ENCODE data around the gene PDHX.
"Not testable (repeated sequence)": the region's sequence is repeated elsewhere in the genome, so short reads cannot be mapped to it uniquely, and the experiment has no call there.

Gene PDHX

DNA sequence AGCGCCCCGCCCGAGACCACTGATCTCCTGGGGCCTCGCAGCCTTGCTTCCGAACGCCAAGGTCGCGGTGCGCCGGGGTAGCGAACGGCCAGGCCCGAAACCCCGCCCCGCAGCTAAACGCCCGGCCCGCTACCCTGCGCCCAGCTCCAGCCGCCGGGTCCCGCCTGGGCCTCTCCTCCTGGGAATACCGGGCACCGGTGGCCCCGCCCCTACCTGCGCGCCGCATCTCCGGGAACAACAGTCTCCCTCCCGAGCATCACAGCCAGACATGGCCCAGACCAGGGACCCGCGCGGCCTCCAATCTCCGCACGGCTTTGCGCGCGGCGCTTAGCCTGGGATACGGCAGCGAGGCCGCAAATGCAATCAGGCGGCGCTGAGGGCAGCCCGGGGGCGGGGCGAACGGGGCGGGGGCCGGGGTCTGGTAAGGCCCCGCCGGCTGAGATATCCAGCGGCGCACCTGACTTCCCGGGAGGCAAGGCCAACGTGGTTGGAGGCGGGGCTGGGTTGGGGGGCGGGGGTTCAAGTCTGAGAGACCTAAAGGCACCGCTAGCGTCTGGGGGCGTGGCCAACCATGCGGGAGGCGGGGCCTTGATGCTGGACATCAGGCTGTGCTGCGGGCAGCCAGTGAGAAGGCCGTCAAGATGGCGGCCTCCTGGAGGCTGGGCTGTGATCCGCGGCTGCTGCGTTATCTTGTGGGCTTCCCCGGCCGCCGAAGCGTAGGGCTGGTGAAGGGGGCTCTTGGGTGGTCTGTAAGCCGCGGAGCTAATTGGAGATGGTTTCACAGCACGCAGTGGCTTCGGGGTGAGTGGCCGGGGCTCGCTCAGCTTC is at the start of gene PDHX, which contains the start of gene APIP:
Gene PDHX, plus strand, starts transcription at position 604 of the 828 bp plus-strand sequence. Its CDS starts 38 bp downstream, at position 642.
Gene APIP, minus strand, starts transcription at position 365 of the 828 bp plus-strand sequence. Its CDS starts 95 bp downstream, at position 270.
- peak; percentile 60 for DNase-seq

DNA sequence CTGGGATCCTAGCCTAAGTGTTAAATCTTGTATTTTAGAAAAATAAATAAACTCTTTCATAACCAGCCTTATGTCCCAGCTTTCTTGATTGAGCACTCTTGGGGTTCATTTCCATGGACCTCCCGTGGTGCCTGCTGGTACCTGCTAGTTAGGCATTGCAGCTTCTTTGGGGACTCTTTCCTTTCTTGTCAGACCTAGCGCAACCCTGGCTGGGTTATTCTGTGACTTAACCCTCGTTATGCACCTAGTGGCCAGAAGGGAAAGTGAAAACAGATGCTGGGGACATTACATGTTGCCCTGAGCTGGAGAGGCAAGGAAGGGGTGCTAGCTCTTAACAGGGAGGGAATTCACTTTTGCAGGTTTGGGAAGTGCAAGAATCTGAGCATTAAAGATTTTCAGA is 47.0 kb upstream of the PDHX start:
- no peak for DNase-seq

DNA sequence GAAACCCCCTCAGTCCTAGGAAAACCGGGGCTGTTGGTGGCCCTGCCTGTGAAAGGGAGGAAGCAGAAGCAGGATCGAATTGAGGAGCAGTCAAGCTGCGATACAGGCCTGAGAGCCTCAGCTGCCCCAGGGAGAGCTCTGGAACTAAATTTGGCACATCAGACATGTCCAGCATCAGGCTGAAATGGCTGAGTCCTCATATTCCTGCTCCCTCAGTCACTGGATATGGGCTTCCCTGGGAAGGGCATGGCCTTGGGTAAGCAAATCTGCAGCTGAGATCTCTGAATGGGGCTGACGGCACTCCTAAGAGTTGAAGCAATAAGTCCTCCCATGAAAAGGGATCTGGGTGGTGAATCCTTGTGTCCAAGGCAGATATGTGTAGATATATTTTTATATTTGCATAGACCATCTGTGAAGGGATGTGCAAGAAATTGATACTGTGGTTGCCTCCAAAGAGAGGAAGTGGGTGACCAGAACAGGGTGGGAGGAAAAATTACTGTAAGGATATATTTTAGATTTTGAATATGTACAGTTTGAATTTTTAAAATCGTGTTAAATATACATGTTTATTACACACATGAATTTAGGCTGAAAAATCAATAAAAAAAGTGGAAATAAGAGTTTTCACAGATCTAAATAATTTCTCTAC is 45.7 kb upstream of the PDHX start:
- DNase-seq: no peak

DNA sequence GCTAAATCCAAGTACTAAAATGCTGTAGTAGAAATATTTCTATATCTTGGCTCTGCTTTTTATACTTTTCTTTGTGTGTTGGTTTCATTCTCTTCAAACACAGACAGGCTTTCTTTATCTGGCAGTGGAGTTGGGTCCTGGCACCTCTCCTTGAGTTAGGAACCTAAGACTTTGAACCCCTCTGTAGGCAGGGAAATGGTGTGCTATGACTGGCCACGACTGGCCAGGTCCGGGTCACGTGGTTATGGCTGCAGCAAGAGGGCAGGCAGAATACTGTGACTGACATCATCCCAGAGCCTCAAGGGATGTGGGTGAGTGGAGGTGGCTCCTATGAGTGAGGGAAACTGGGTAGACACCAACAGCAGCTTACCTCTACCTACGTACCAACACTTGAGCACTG is 42.2 kb upstream of the PDHX start:
- DNase-seq: no peak

DNA sequence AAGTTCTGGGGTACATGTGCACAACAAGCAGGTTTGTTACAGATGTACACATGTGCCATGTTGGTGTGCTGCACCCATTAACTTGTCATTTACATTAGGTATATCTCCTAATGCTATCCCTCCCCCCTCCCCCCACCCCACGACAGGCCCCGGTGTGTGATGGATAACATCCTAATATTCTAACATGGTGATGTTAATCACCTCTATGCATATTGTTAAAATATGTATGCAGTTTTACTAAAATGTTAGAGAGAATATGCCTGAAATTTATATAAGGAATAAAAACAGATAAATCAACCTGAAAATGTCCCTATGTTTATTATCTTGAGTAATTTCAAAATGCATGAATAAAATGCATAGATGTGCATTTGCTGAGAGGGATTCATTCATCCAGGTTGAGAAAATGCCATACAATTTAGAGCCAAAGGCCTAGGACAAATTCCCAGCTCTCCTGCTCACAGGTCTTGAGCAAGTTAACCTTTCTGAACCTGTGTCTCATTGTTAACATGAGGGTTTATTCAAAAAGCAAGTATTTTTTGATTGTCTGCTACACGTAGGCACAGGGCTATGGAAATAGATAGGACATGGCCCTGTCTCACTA is 38.9 kb upstream of the PDHX start:
- no peak for DNase-seq

DNA sequence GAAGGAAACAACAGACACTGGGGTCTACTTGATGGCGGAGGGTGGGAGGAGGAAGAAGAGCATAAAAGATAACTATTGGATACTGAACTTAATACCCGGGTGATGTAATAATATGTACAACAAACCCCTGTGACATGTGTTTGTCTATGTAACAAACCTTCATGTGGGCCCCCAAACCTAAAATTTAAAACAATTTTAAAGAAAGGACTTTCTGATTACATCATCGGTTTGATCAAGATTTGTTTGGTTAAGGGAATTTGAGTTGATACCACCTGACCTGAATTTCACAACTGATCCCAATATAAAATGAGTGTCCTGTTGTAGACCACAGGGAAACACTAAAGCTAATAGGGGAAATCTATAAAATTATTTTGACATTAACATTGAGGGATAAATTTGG is 34.5 kb upstream of the PDHX start:
- DNase-seq: no peak

DNA sequence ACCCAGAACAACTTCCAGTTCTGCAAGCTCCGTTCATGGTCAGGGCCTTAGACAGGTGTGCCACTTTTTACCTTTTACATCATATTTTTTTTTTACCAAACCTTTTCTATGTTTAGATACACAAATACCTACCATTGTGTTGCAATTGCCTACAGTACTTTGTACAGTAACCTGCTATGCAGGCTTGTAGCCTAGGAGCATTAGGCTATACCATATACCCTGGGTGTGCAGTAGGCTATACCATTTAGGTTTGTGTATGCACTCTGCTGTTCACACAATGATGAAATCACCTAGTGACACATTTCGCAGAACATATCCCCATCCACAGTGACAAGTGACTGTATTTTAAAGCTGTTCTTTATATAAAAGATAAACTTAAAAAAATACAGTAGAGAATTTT is 29.8 kb upstream of the PDHX start:
- no peak for DNase-seq

DNA sequence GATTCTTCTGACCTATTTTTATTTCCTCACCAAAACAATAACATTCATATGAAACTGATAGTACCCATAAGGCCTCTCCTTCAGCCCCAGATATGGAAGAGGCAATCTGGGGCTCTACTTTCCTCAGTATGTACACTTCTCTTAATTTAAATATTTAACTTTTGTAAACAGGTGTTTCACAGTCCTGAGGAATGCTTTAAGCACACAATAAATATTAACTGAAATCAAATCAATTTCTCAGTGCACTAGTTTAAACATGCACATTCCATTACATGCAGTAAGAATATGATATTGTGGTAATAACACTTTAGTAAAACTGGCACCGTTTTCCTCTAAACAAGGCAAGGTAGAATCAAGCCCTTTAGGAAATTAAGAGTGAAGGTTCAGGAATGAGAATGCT is 29.2 kb upstream of the PDHX start:
- DNase-seq: no peak

DNA sequence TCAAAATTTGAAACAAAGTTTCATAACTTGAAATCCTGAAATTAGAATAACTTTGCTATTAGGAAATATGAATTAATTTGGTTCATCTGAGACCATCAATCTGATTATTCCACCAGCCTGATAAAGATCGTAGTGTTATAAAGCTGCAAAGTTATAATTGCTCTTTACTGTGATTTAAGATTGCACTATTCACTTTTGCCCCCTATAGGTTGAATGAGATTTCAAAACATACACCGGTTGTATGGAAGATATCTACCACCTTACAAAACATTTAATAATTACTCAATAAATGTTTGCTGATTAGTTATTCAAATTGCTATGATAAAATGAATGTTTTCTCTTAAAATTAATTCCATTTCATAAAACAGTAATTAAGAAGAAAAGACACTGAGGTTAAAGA is 26.3 kb upstream of the PDHX start:
- no peak for DNase-seq

DNA sequence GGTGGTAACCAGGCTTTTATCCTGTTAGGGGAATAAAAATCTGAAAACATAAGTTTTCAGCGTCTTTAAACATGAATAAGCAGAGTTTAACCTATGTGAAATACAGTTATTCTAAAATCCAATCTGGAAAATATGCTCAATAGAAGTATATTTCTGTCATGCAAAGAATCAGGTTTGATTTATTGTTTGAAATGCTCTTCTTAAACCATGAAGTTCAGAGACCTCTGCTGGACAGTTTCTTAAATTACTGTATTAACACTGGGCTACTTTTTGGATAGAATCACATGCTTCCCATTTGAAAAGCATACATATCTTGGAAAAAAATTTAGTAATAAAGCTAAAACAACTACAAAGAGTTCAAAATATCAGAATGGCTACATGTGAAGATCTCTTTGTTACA is 25.6 kb upstream of the PDHX start:
- no peak for DNase-seq

DNA sequence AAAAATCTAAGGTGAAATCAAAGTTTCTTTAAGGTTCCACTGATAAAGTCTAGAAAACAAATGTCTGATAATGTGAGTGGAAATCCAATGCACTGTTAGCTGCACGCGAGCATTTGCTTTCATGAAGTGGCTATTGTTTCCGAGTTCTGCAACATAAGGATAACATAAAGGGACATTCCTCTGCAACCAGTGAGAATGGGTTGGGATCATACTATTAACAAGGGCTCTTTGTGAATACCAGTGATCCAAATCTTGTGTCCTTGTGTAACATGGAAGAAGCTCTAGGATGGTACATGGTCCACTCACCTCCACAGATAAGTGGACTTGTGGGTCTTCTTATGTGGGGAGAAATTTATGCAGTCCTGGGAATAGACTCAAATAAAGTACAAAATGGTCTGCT is 24.8 kb upstream of the PDHX start:
- no peak for DNase-seq

DNA sequence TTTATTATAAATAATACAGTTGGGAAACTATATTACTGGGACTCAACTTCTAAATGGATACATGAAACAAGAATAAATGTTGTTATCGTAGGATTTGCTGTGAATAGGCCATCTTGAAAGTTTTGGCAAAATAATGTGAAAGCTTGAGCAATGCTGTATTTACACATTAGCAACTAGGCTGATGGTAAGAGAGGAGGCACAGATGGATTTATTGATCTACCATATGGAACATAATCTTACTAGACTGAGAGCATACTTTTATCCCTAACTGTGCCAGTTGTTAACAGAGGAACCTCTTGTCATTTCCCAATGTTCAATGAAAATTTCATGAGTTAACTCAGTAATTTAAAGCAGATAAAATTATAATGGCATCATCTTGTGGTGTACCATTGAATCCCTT is 23.0 kb upstream of the PDHX start:
- no peak for DNase-seq

DNA sequence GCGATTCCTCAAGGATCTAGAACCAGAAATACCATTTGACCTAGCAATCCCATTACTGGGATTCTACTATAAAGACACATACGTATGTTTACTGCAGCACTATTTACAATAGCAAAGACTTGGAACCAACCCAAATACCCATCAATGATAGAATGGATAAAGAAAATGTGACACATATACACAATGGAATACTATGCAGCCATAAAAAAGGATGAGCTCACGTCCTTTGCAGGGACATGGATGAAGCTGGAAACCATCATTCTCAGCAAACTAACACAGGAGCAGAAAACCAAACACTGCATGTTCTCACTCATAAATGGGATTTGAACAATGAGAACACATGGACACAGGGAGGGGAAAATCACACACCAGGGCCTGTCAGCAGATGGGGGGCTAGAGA is 20.2 kb upstream of the PDHX start:
- DNase-seq: not testable (repeated sequence)

DNA sequence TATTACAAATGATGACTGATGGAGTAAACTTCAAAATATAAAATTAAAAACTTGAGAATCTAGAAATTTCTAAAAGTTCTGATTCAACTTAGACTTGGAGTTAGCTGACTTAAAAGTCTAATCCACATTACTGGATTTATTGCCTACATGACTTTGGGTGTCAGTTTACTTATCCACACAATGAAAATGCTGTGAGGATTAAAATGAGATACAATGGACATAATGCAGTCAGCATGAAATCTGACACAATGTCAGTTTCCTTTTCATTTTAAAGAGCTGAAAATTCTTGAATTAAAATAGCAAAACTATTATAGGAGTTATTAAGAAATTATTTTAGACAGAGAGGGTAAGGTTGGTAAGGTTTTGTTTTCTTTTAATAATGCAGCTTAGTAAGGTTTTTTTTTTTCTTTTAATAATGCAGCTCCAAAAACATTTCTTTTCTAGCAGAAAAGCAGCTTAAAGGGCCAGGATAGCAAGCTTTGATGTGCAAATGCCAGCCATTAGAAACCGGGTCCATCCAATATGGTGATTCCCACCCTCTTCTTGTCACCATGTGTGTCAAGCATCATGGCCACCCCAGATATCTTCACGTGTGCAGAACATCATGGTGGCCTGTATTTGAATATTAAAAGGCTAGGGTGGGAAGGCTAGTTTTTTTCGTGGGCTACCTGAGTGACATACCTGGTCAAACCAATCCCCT is 19.1 kb upstream of the PDHX start:
- no peak for DNase-seq

DNA sequence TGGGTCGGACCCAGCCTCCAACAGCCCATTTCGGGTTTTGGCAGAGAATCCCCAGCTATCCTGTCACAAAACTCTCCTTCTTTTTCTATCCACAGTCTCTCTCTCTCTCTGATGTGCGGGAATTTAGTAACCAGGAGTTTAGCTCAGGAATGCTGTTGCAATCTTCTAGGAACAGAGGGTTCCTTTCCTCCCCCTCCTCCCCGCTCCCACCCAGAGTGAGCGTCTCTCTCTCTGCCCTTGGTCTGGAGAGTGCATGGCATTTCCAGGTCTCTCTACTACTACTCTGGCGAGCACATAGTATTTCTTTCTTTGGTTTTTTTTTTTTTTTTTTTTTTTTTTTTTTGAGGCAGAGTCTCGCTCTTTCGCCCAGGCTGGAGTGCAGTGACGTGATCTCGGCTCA is 17.9 kb upstream of the PDHX start:
- no peak for DNase-seq

DNA sequence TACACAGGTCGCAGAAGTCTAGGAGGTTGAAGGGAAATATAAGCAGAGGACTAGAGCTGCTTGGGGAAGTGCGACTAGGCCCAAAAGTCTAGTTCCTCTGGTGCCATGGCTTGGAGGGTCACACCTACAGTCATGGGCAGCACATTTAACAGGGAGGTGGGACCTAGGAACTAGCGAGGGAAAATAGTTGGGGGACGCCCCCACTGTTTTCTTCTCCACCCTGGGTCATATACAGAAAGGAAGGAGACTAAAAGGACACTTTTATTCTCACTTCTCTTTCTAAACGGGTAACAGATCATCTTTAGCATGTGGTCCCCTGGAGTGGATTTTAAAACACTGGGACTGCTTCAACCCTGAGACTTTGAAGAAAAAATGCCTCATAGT is 16.8 kb upstream of the PDHX start:
- DNase-seq: no peak

DNA sequence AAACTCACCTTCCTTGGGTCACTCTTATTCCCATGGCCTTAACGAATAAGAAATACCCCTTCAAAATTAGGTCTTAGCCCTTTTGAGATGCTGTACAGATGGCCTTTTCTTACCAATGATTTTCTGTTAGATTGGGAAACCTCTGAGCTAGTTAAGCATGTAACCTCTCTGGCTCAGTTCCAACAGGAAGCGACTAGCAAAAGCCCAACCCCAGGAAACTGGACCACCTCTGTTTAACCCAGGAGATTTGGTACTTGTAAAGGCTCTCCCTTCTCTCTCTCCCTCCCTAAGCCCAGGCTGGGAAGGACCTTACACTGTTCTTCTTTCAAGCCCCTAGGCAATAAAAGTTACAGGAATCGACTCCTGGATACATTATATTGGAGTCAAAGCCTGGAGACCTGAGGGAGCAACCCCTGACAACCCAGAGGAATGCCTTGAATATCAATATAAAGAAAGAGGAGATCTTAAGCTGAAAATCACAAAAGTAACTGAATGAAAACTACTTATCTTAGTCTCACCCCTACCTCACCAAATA is 11.9 kb upstream of the PDHX start:
- no peak for DNase-seq

DNA sequence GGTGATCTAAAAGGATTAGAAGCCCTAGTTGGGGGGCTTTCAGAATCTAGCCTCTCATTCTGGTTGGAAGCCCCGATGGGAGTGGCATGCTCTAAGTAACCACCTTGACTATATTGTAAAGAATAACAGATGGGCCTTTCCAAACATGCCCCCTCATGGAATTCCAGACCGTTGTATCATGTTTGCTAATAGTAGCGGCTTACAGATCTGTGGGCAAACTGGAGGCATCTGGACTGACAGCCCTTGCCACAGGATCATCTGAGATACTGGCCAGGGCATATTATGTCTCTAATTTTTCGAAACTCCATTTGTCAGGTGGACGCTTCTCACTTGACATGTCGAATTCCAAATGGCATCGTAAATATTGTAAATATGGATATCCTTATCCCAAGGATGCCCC is 10.8 kb upstream of the PDHX start:
- DNase-seq: no peak

DNA sequence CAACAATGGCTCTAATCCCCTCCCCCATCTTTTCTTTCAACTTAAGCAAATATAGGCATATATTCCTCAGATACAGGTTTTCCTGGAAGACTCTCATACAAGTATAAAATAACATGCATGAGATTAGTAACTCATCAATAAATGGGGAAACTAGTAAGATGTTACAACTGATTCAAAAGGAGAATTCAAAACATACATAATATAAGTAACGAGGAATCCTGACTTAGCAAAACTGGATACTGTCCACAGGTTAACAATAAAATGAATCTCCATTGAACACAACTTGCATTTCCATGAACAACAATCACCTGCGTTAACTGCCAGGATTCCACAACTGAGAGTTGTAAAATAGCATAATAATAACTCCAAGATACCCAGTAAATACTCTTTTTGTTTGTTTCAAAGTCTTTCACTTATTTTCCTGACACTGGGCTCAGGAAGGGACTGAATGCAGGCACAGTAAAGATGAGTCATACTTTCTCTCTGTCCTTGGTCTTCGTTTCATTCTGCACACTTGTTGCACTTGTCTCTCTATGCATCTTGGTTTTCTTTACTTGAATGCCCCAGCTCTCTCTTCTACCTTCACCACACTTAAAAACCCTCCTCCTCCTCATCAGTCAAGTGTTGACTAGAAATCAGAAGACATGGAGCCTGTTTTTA is 8.4 kb upstream of the PDHX start:
- no peak for DNase-seq

DNA sequence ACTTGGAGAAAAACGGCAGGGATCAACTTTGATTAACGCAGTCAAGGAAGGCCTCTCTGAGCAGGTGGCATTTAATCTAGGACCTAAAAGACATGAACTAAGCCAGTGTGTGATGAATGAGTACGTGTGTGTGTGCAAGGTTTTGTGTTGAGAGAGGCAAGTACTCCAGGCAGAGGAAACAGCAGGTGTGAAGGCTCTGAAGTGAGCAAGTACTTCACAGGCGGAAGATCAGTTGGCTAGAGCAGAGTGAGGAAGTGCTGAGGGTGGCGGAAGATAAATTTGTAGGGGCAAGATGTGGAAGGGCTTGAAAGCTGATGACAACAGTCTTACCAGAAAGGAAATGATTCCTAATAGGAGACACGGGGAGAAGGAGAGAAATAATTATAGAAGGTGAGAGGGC is 7.0 kb upstream of the PDHX start:
- DNase-seq: no peak

DNA sequence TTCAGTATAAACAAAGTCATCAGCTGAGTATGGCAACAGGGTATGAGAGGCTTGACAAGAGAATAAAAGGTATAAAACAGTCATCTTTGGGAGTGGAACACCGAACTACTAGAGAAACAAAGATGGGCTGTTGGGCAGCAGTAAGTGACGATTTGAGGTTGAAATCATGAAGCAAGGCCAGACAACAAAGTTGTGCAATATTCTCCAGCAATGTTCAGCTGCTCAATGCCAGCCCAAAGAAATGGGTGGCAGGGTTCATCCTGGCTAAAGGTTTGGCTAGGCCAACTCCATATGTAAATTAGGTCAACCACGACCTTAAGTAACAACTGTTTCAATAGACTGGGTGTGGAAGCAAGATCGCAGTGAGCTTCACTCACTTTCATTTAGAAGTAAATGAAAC is 6.5 kb upstream of the PDHX start:
- no peak for DNase-seq

DNA sequence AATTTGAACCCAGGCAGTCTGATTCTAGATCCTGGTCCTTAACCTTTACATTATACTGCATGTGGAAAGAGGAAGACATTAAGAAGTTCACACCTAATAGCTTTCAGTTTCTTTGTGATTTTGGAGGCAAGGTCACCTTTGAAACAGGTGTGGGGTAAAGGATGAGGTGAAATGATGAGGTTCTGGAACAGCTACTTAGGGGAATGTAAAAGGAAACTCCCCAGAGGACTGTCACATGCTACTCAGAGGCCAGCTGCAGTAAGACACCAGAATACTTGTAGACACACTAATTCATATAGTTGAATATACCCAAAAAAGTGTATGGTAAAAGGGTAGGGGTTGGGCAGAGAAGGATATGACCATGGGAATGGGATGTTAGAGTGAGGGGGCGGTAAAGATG is 5.6 kb upstream of the PDHX start:
- no peak for DNase-seq

DNA sequence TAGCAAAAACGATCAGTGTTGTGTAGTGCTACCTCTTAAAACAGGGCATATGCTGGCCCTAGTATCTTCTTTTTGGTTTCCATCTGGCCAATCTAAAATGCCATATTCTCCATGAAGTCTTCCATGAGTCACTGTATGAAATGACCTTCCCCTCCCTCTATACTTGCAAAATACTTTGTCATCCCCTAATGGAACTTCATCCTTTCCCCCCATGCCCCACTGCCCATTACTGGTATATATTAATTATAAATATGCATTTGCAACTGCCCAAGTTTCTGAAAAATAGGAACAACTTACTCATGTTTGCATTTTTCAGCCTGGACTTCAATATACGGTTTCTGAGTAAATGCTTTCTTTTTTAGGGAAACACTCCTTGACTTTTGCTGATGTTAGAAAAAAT is 4.7 kb upstream of the PDHX start:
- DNase-seq: no peak
